Measurements from ENCODE around the gene TAF13. TPM values are rescaled to one million over a fixed set of nuclear protein-coding genes. Genes with fewer than 3 reads are reported as not detected.
A peak's percentile ranks its signal among the peaks of the same experiment; 100 is the strongest.
"Not testable (repeated sequence)": the region's sequence is repeated elsewhere in the genome, so short reads cannot be mapped to it uniquely, and the experiment has no call there.

The TAF13 gene
- total and polyA plus RNA-seq, 4 donors = 22.2 to 39.4 (median 34.3) TPM

GRCh38 chr1:109040627-109040988 lies 35.2 kb downstream of the TAF13 start:
- H3K27ac ChIP-seq (ENCODE audit: low read depth in 1 of 2, low read length in 1 of 2) = no peak overlapping the region
- ATAC-seq (ENCODE audit: insufficient read depth, low FRiP score) (no peak), DNase-seq (peak in 1 of 3 donors; percentile 50)
- H3K4me1 ChIP-seq (ENCODE audit: control insufficient read depth in 5 of 5, insufficient read depth in 5 of 5, low read length in 5 of 5) = peaks cover 0 to 8% (median 0%) of the 10 kb centered on the region in 5 donors
- H3K9me3 ChIP-seq (ENCODE audit: control insufficient read depth in 4 of 4, insufficient read depth in 3 of 4, low read length in 3 of 4) = no peaks in the 10 kb centered on the region
- no peaks in the 10 kb centered on the region for H3K27me3 ChIP-seq (ENCODE audit: control insufficient read depth in 3 of 3, insufficient read depth in 3 of 3, low read length in 2 of 3)
- 9 to 32% methylated on average over 3 of the region's 3 CpGs for WGBS, 2 donors
- H3K4me3 ChIP-seq = no peak overlapping the region
- TF ChIP-seq CTCF (IDR thresholded peaks at IDR 0.05; ENCODE audit: control extremely low read depth, extremely low read depth) = no peak
- peak overlapping the region; percentile 21 to 62 for H3K9ac ChIP-seq (ENCODE audit: insufficient read depth in 1 of 2, low read length in 2 of 2)
- no peaks in the 10 kb centered on the region for H3K36me3 ChIP-seq (ENCODE audit: control insufficient read depth in 4 of 4, insufficient read depth in 4 of 4, low read length in 4 of 4)

DNA sequence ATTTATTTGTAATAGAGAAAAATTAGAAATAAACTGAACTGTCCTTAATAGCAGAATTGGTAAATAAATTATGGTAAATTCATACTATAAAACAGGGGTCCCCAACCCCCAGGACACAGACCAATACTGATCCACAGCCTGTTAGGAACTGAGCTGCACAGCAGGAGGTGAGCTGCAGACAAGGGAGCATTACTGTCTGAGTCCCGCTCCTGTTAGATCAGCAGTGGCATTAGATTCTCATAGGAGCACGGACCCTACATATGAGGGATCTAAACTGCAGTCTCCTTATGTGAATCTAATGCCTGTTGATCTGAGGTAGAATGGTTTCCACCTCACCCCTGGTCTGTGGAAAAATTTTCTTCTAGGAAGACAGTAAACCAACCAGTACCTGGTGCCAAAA lies 41.4 kb downstream of the TAF13 start:
- H3K9ac ChIP-seq (ENCODE audit: insufficient read depth in 1 of 2, low read length in 2 of 2) = no peak overlapping the region
- peaks cover 0 to 1% (median 0%) of the 10 kb centered on the region in 4 donors for H3K36me3 ChIP-seq (ENCODE audit: control insufficient read depth in 4 of 4, insufficient read depth in 4 of 4, low read length in 4 of 4)
- H3K4me3 ChIP-seq = no peak overlapping the region
- no peaks in the 10 kb centered on the region for H3K4me1 ChIP-seq (ENCODE audit: control insufficient read depth in 5 of 5, insufficient read depth in 5 of 5, low read length in 5 of 5)
- ATAC-seq (ENCODE audit: insufficient read depth, low FRiP score) = no peak
- no peak for TF ChIP-seq CTCF (IDR thresholded peaks at IDR 0.05; ENCODE audit: control extremely low read depth, extremely low read depth)
- H3K27me3 ChIP-seq (ENCODE audit: control insufficient read depth in 3 of 3, insufficient read depth in 3 of 3, low read length in 2 of 3) = no peaks in the 10 kb centered on the region
- 98% methylated on average over 2 of the region's 2 CpGs for WGBS, 2 donors
- no peak overlapping the region for H3K27ac ChIP-seq (ENCODE audit: low read depth in 1 of 2, low read length in 1 of 2)
- H3K9me3 ChIP-seq (ENCODE audit: control insufficient read depth in 4 of 4, insufficient read depth in 3 of 4, low read length in 3 of 4) = no peaks in the 10 kb centered on the region
- no peak for DNase-seq

- 97 to 99% methylated on average over 8 of the region's 8 CpGs for WGBS, 2 donors
- H3K9me3 ChIP-seq (ENCODE audit: control insufficient read depth in 4 of 4, insufficient read depth in 3 of 4, low read length in 3 of 4); H3K4me1 ChIP-seq (ENCODE audit: control insufficient read depth in 5 of 5, insufficient read depth in 5 of 5, low read length in 5 of 5); H3K36me3 ChIP-seq (ENCODE audit: control insufficient read depth in 4 of 4, insufficient read depth in 4 of 4, low read length in 4 of 4); DNase-seq; H3K27ac ChIP-seq (ENCODE audit: low read depth in 1 of 2, low read length in 1 of 2); H3K27me3 ChIP-seq (ENCODE audit: control insufficient read depth in 3 of 3, insufficient read depth in 3 of 3, low read length in 2 of 3); ATAC-seq (ENCODE audit: insufficient read depth, low FRiP score); H3K4me3 ChIP-seq; H3K9ac ChIP-seq (ENCODE audit: insufficient read depth in 1 of 2, low read length in 2 of 2): not testable (repeated sequence)
Measured at GRCh38 chr1:109029493-109029892, 46.3 kb downstream of the TAF13 start.

DNA sequence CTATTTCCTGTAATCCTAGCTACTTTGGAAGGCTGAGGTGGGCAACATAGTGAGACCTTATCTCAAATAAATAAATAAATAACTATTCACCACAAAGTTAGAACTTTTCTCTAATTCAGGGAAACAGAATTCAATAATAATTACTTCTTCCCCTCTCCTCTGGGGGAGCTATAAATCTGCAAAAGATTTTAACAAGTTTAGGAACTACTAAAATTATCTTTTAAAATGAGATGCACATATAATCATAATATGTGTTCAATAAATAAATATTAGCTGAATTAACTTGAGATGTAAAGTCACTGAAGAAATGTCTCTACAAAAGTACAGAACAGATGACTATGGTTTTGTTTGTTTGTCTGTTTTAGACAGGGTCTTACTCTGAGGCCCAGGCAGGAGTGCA lies 48.0 kb downstream of the TAF13 start:
- no peaks in the 10 kb centered on the region for H3K36me3 ChIP-seq (ENCODE audit: control insufficient read depth in 4 of 4, insufficient read depth in 4 of 4, low read length in 4 of 4)
- DNase-seq (no peak), ATAC-seq (ENCODE audit: insufficient read depth, low FRiP score) (no peak)

More for the DNA sequence above, 48.0 kb downstream of the TAF13 start:
- H3K9ac ChIP-seq (ENCODE audit: insufficient read depth in 1 of 2, low read length in 2 of 2) = no peak overlapping the region
- no peaks in the 10 kb centered on the region for H3K9me3 ChIP-seq (ENCODE audit: control insufficient read depth in 4 of 4, insufficient read depth in 3 of 4, low read length in 3 of 4)
- no peak overlapping the region for H3K27ac ChIP-seq (ENCODE audit: low read depth in 1 of 2, low read length in 1 of 2)
- no peak for TF ChIP-seq CTCF (IDR thresholded peaks at IDR 0.05; ENCODE audit: control extremely low read depth, extremely low read depth)
- H3K27me3 ChIP-seq (ENCODE audit: control insufficient read depth in 3 of 3, insufficient read depth in 3 of 3, low read length in 2 of 3) = no peaks in the 10 kb centered on the region
- H3K4me3 ChIP-seq = no peak overlapping the region
- H3K4me1 ChIP-seq (ENCODE audit: control insufficient read depth in 5 of 5, insufficient read depth in 5 of 5, low read length in 5 of 5) = no peaks in the 10 kb centered on the region
